ENCODE data around the gene TP73. TPM values are rescaled to one million over a fixed set of nuclear protein-coding genes. Genes with fewer than 3 reads are reported as not detected.

The TP73 gene
- total RNA-seq, 2 experiments from 2014 or later = 2.0 to 2.6 TPM

- ChIA-PET POLR2A (no interaction called here), CTCF (no interaction called here)
- DNase-seq = no peak
- Mint-ChIP-seq H3K36me3 (ENCODE audit: low read depth) (peaks cover 35% of the 10 kb centered on the region), H3K27me3 (peaks cover 5% of the 10 kb centered on the region), H3K4me3 (no peak overlapping the region), H3K27ac (no peak overlapping the region), H3K9me3 (no peaks in the 10 kb centered on the region), H3K4me1 (peaks cover 22% of the 10 kb centered on the region)
Measured at GRCh38 chr1:3645666-3646355, 6.5 kb upstream of the TP73 start.

GRCh38 chr1:3646596-3646995, 5.7 kb upstream of the TP73 start:
- H3K27me3 Mint-ChIP-seq = peaks cover 12% of the 10 kb centered on the region
- ChIA-PET POLR2A (no interaction called here), CTCF (no interaction called here)
- no peak overlapping the region for H3K4me3 Mint-ChIP-seq
- H3K27ac Mint-ChIP-seq = no peak overlapping the region
- no peak for DNase-seq
- H3K36me3 Mint-ChIP-seq (ENCODE audit: low read depth) = peaks cover 35% of the 10 kb centered on the region
- peaks cover 24% of the 10 kb centered on the region for H3K4me1 Mint-ChIP-seq
- H3K9me3 Mint-ChIP-seq = no peaks in the 10 kb centered on the region

DNA sequence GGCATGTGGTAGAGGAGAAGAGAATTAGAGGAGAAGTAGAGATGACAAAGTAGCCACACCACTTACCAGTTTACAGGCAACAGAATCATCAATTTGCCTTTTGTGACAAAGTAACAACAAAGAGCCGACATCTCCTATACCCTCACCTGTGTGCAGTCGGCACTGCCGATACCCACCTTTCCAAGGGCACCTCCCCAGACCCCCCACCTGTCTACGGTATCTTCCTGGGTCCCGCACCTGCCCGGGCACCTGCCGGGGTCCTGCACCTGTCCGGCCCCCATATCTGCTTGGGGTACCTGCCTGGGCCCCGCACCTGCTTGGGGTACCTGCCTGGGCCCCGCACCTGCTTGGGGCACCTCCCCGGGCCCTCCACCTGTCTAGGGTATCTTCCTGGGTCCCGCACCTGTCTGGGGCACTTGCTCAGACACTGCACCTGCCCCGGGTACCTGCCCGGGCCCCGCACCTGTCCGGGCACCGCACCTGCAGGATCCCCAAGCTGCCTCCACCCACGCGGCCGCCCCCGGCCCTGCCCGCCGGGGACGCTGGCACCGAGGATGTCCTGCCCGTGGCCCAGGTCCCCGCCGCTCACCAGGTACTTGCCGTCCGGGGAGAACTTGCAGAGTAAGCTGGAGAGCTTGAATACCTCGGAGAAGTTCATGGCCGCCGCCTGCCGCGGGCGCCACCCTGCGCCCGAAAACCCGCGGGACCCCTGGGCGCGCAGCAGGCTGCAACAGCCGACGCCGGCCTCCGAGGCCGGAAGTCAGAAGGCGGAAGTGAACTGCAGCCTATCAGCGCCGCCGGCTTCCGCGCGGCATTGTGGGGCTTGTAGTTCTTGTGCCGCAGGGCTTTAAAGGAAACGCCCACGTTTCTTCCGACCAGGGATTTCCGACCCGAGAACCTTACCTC, 2.7 kb upstream of the TP73 start, which contains the start of gene WRAP73:
WRAP73 (minus strand) TSS at position 762 of the 906 bp plus-strand sequence; CDS start at position 658, 104 bp downstream.
- Mint-ChIP-seq H3K4me1 (peaks cover 24% of the 10 kb centered on the region), H3K27me3 (peaks cover 28% of the 10 kb centered on the region), H3K27ac (peak within 1 kb of the TSS; percentile 47), H3K36me3 (ENCODE audit: low read depth) (peaks cover 27% of the 10 kb centered on the region), H3K4me3 (peak within 1 kb of the TSS; percentile 75), H3K9me3 (no peaks in the 10 kb centered on the region)
- DNase-seq = peak; percentile 90
- ChIA-PET POLR2A (interaction anchor here (0.6 to 1.3 kb wide), 3 partner anchors 20 to 28 kb away, joined by 3 to 4 read pairs (median 3); no protein-coding TSS in a partner anchor), CTCF (interaction anchor here (1.1 to 1.7 kb wide), 2 partner anchors 75 to 137 kb away, joined by 3 to 4 read pairs; no protein-coding TSS in a partner anchor)

DNA sequence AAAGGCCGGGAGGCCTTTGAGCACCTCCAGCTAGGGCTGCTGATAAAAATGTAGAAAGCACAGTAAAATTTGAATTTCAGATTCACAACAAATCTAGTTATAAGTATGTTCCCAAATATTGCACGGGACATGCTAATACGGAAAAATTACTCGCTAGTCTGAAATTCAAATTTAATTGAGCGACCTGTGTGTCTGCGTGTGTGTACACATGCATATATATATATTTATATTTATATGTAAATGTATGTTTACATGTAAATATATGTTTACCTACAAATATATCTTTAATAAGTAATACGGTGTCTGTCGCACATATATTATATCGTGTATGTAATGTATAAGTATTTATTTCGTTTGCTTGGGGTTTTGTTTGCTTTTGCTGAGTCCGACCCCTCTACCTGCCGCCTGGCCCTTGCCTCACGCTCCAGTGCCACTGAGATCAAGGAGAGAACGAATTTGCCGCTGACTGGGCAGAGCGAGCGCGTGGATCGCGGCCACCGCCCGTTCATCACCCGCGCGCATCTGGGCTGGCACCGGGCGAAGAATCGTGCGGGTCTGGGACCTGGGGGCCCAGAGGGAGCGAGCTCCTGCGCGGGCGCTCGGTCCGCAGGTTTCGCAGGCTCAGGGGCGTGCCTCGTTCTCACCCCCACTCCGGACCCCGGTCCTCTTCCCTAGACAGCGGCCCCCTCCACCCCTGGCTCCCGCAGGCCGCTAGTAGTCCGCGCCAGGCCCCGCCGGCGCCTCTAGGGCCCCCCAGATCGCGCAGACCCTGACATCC, 1.9 kb upstream of the TP73 start:
- peaks cover 34% of the 10 kb centered on the region for H3K27me3 Mint-ChIP-seq
- H3K4me1 Mint-ChIP-seq = peaks cover 24% of the 10 kb centered on the region
- peak overlapping the region; percentile 47 for H3K27ac Mint-ChIP-seq
- POLR2A ChIA-PET = interaction anchor here (0.6 to 1.3 kb wide), 3 partner anchors 21 to 29 kb away, joined by 3 to 4 read pairs (median 3); no protein-coding TSS in a partner anchor
- no peak for DNase-seq
- peaks cover 22% of the 10 kb centered on the region for H3K36me3 Mint-ChIP-seq (ENCODE audit: low read depth)
- H3K9me3 Mint-ChIP-seq = no peaks in the 10 kb centered on the region
- H3K4me3 Mint-ChIP-seq = peak overlapping the region; percentile 75
- CTCF ChIA-PET = interaction anchor here (1.1 kb wide), 1 partner anchor 137 kb away, joined by 3 read pairs; no protein-coding TSS in a partner anchor

GRCh38 chr1:3651026-3651929, 1.0 kb upstream of the TP73 start:
- no peak for DNase-seq
- CTCF ChIA-PET = no interaction called here
- no peaks in the 10 kb centered on the region for H3K9me3 Mint-ChIP-seq
- POLR2A ChIA-PET = interaction anchor here (0.7 kb wide), 1 partner anchor 26 kb away, joined by 4 read pairs; no protein-coding TSS in a partner anchor
- peak overlapping the region; percentile 26 for H3K27ac Mint-ChIP-seq
- H3K4me1 Mint-ChIP-seq = peaks cover 27% of the 10 kb centered on the region
- no peak overlapping the region for H3K4me3 Mint-ChIP-seq
- H3K36me3 Mint-ChIP-seq (ENCODE audit: low read depth) = peaks cover 15% of the 10 kb centered on the region
- H3K27me3 Mint-ChIP-seq = peaks cover 41% of the 10 kb centered on the region

DNA sequence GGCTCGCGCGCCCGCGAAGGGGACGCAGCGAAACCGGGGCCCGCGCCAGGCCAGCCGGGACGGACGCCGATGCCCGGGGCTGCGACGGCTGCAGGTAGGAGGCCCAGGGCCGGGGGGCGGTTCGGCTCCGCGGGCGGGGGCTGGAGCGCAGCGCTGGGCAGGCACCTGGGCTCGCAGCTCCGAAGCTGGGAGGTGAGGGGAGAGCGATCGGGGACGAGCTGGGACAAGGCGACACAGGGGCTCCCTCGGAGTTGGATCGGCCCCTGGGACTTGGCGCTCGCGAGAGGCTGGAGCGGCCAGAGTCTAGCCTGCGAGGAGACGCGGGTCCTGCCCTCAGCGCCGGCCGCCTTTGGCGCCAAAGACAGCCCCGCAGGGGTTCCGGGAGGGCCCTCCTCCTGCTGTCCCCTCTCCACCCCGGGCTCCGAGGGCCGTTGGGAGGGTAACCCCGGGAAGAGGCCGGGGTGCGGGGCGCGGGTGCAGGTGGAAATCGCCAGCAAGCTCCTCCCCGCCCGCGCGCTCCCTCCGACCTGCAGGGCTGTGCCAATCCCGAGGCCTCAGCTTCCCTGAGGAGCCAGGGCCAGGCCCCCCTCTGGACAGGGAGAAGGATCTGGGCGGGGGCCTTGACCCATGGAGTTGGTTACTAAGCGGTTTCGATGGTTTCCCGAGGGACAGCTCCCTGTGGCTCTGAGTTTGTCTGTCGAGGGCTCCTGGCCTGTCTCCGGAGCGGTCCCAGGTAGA, 401 bp downstream of the TP73 start:
- Mint-ChIP-seq H3K9me3 (no peaks in the 10 kb centered on the region), H3K27me3 (peaks cover 51% of the 10 kb centered on the region), H3K4me1 (peaks cover 38% of the 10 kb centered on the region), H3K4me3 (no peak overlapping the region), H3K27ac (no peak overlapping the region), H3K36me3 (ENCODE audit: low read depth) (peaks cover 3% of the 10 kb centered on the region)
- ChIA-PET POLR2A (no interaction called here), CTCF (no interaction called here)
- DNase-seq = no peak

DNA sequence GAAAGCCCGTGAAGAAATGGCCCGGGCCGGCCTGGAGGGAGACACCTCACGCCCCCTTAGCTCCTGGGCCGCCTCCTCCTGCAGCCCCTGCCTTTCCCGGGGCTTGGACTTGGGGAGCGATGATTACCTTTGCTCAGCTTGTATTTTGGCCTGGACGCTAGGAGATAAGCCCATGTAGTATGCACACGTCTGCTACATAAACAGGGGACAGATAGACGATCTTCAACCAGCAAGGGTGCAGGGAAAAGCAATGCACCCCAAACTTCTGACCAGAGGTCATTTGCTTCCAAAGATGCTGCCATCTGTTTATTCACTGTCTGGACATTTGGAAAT, 936 bp downstream of the TP73 start:
- H3K9me3 Mint-ChIP-seq = no peaks in the 10 kb centered on the region
- no peak for DNase-seq
- H3K27ac Mint-ChIP-seq = no peak overlapping the region
- H3K4me3 Mint-ChIP-seq = peak overlapping the region; percentile 47
- peaks cover under 1% of the 10 kb centered on the region for H3K36me3 Mint-ChIP-seq (ENCODE audit: low read depth)
- ChIA-PET POLR2A (no interaction called here), CTCF (no interaction called here)
- H3K4me1 Mint-ChIP-seq = peaks cover 37% of the 10 kb centered on the region
- peaks cover 53% of the 10 kb centered on the region for H3K27me3 Mint-ChIP-seq

DNA sequence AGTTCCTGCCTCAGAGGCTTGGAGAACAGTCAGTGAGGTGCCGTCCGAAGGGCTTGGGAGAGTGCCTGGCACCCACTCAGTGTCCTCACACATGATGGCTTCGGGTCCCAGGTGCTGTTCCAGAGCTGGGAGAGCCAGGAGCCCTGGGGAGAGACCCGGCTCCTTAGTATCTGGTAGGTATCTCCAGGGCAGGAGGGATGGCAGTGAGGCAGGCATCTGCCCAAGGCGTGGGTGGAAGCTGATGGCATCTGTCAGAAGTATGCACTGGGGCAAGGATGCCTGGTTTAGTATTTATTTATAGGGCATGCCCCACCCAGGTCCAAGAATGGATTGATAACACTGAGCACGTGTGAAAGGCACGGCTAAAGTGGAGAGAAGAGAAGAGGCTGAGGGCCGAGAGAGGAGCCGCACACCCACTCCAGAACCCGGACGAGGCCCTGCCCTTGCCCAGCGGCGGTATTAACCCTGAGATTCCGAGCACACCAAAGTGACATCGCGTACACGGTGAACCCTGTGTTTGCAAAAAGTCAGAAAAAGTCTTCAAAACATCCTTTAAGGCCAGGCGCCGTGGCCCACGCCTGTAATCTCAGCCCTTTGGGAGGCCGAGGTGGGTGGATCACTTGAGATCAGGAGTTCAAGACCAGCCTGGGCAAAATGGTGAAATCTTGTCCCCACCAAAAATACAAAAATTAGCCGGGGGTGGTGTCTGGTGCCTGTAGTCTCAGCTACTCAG, 2.4 kb downstream of the TP73 start:
- POLR2A ChIA-PET = no interaction called here
- Mint-ChIP-seq H3K36me3 (ENCODE audit: low read depth) (no peaks in the 10 kb centered on the region), H3K9me3 (no peaks in the 10 kb centered on the region), H3K27ac (no peak overlapping the region), H3K4me1 (peaks cover 28% of the 10 kb centered on the region), H3K4me3 (no peak overlapping the region), H3K27me3 (peaks cover 62% of the 10 kb centered on the region)
- CTCF ChIA-PET = interaction anchor here (1.2 kb wide), 1 partner anchor 36 kb away, joined by 3 read pairs; no protein-coding TSS in a partner anchor
- DNase-seq = no peak

DNA sequence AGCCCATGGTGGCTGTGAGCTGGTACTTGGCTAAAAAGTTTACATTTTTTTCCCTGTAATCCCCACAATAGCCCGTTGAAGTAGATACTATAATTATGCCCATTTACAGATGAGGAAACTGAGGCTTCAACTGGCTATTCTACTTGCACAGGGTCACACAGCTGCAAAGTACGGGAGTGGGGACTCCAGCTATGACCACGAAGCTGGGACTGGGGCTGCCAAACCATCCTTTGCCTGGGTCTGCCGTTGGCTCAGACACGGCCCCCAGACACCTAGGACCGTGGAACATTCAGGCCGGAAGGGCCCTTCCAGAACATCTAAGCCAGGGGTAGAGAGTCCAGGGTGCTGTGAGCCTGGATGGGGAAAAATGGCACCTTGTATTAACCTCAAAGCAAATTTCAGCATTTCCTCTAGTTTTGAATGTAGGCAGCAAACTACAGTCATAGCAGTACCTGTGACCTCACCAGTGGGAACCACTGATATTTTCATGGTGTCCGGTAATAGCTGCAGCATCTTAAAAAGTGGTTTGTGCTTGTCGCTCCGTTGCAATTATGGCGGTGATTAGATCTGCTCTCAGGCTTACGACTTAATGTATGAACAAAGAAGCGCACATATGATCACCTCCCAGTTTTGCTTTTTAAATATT, 4.3 kb downstream of the TP73 start:
- CTCF ChIA-PET = interaction anchor here (1.5 kb wide), 1 partner anchor 38 kb away, joined by 5 read pairs; no protein-coding TSS in a partner anchor
- peak; percentile 39 for DNase-seq
- H3K36me3 Mint-ChIP-seq (ENCODE audit: low read depth) = no peaks in the 10 kb centered on the region
- POLR2A ChIA-PET = no interaction called here
- peaks cover 55% of the 10 kb centered on the region for H3K27me3 Mint-ChIP-seq
- H3K4me3 Mint-ChIP-seq = no peak overlapping the region
- no peaks in the 10 kb centered on the region for H3K9me3 Mint-ChIP-seq
- H3K4me1 Mint-ChIP-seq = peaks cover 28% of the 10 kb centered on the region
- no peak overlapping the region for H3K27ac Mint-ChIP-seq

DNA sequence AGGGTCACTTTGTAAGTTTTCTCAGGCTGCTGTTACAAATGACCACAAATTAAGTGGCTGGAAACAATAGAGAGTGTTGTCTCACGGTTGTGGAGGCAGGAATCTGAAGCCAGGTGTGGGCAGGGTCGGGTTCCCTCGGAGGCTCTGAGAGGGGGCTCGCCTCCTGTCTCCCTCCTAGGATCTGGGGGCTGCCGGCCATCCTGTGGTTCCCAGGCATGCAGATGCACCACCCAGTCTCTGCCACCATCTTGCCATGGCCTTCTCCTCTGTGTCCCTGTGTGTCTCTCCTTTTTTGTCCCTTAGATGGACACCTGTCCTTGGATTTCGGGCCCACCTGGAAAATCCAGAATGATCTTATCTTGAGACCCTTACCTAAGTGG, 4.8 kb downstream of the TP73 start:
- no peaks in the 10 kb centered on the region for H3K36me3 Mint-ChIP-seq (ENCODE audit: low read depth)
- CTCF ChIA-PET = no interaction called here

More for the DNA sequence above, 4.8 kb downstream of the TP73 start:
- H3K27ac Mint-ChIP-seq = no peak overlapping the region
- no peak for DNase-seq
- peaks cover 28% of the 10 kb centered on the region for H3K4me1 Mint-ChIP-seq
- POLR2A ChIA-PET = no interaction called here
- peaks cover 55% of the 10 kb centered on the region for H3K27me3 Mint-ChIP-seq
- no peak overlapping the region for H3K4me3 Mint-ChIP-seq
- no peaks in the 10 kb centered on the region for H3K9me3 Mint-ChIP-seq
